ENCODE measurements around the gene DCLK3. TPM values are rescaled to one million over a fixed set of nuclear protein-coding genes. Genes with fewer than 3 reads are reported as not detected.

The DCLK3 gene
- total and polyA plus RNA-seq, 2 of the 4 experiments (the other 2 are of a cell fraction): not detected

GRCh38 chr3:36730966-36731365 is 33.4 kb downstream of the DCLK3 start:
- 71% methylated on average over 2 of the region's 3 CpGs; no CpG with 5 or more reads in 1 of the 2 experiments for WGBS, 2 experiments (ENCODE audit: extremely low coverage in 2 of 2, insufficient read length in 1 of 2)
- intact Hi-C loops (cut with micrococcal nuclease) (no loop called here), dilution Hi-C loops (cut with HindIII; ENCODE audit: low sequenced_read_pairs, unreplicated experiment) (no loop called here), in situ Hi-C loops (cut with MboI; ENCODE audit: low sequenced_read_pairs) (loop anchor here (25.0 kb wide), 1 partner anchor 481 kb away; no protein-coding TSS in a partner anchor)
- peak overlapping the region; percentile 2 for H2AFZ ChIP-seq (replicated peaks; ENCODE audit: low read length, poor library complexity)
- no peak overlapping the region for H3K4me2 ChIP-seq (ENCODE audit: low read depth, low read length)
- no peak overlapping the region for H2BK20ac ChIP-seq (ENCODE audit: low read depth, low read length)
- no peak overlapping the region for H3K56ac ChIP-seq (ENCODE audit: extremely low read depth, insufficient read depth, low read length)
- H3K9me3 ChIP-seq (ENCODE audit: control insufficient read depth, insufficient read depth, low read length): no peaks in the 10 kb centered on the region
- H3K23ac ChIP-seq (ENCODE audit: low read depth, low read length): no peak overlapping the region
- H4K5ac ChIP-seq (ENCODE audit: low read depth, low read length): no peak overlapping the region
- no peak overlapping the region for H2BK15ac ChIP-seq (ENCODE audit: low read depth, low read length)
- no peaks in the 10 kb centered on the region for H3K4me1 ChIP-seq (ENCODE audit: control insufficient read depth, insufficient read depth, low read length)
- no peak overlapping the region for H2BK5ac ChIP-seq (ENCODE audit: low read depth, low read length, poor library complexity, severe bottlenecking)
- BruUV-seq (replicated peaks): no TSS peak
- no peak overlapping the region for H3K4ac ChIP-seq (ENCODE audit: low read depth, low read length)
- no peak overlapping the region for H3K27ac ChIP-seq (ENCODE audit: insufficient read depth, low read length)
- no peak overlapping the region for H2AK5ac ChIP-seq (ENCODE audit: low read depth, low read length)
- ATAC-seq (ENCODE audit: low read depth) (no peak), DNase-seq (no peak)
- no peak overlapping the region for H3K14ac ChIP-seq (replicated peaks; ENCODE audit: low read depth, low read length)
- H3K36me3 ChIP-seq (ENCODE audit: control insufficient read depth, insufficient read depth, low read length): no peaks in the 10 kb centered on the region
- no peak overlapping the region for H3K4me3 ChIP-seq (ENCODE audit: insufficient read depth, low read depth, low read length)
- POLR2A ChIA-PET (ENCODE audit: unreplicated experiment): no interaction called here
- H4K20me1 ChIP-seq (ENCODE audit: insufficient read depth, low read length): no peaks in the 10 kb centered on the region
- H3K27me3 ChIP-seq (ENCODE audit: control insufficient read depth, insufficient read depth, low read length): peaks cover 16% of the 10 kb centered on the region
- no peak overlapping the region for H3K18ac ChIP-seq (ENCODE audit: low read depth, low read length)
- no peak for TF ChIP-seq MAZ (IDR thresholded peaks at IDR 0.05; ENCODE audit: borderline replicate concordance, low read depth, low read length)
- TF ChIP-seq FOS (IDR thresholded peaks at IDR 0.05; ENCODE audit: low read depth, low read length): no peak
- no peak for TF ChIP-seq CTCF (conservative IDR thresholded peaks at IDR 0.05; ENCODE audit: low read depth, low read length)
- no peak for TF ChIP-seq RCOR1 (IDR thresholded peaks at IDR 0.05; ENCODE audit: insufficient replicate concordance, low read length)
- TF ChIP-seq, protein P1, sequence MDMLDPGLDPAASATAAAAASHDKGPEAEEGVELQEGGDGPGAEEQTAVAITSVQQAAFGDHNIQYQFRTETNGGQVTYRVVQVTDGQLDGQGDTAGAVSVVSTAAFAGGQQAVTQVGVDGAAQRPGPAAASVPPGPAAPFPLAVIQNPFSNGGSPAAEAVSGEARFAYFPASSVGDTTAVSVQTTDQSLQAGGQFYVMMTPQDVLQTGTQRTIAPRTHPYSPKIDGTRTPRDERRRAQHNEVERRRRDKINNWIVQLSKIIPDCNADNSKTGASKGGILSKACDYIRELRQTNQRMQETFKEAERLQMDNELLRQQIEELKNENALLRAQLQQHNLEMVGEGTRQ (IDR thresholded peaks at IDR 0.05; ENCODE audit: low read depth, low read length): no peak
- TF ChIP-seq POLR2A (IDR thresholded peaks at IDR 0.05; ENCODE audit: low read depth, low read length): no peak
- no peak for TF ChIP-seq MXI1 (IDR thresholded peaks at IDR 0.05; ENCODE audit: borderline replicate concordance, low read depth, low read length)
- no peak for TF ChIP-seq RAD21 (IDR thresholded peaks at IDR 0.05; ENCODE audit: low read length)
- TF ChIP-seq CEBPB (IDR thresholded peaks at IDR 0.05; ENCODE audit: low read depth, low read length): no peak
- no peak for TF ChIP-seq BHLHE40 (IDR thresholded peaks at IDR 0.05; ENCODE audit: low read depth, low read length)
- no peak for TF ChIP-seq MAFK (IDR thresholded peaks at IDR 0.05; ENCODE audit: low read depth, low read length)
- no peak for TF ChIP-seq SMC3 (IDR thresholded peaks at IDR 0.05; ENCODE audit: low read depth, low read length)
- no peak for TF ChIP-seq CHD1 (IDR thresholded peaks at IDR 0.05; ENCODE audit: low read depth, low read length)
- no peak for TF ChIP-seq RFX5 (IDR thresholded peaks at IDR 0.05; ENCODE audit: low read depth, low read length)
- no peak overlapping the region for H3K9ac ChIP-seq (ENCODE audit: low read depth, low read length)
- H3K9me1 ChIP-seq (ENCODE audit: insufficient read depth, low read length): no peaks in the 10 kb centered on the region; the same call in 1 of the 2 replicates
- H4K91ac ChIP-seq (ENCODE audit: insufficient read depth, low read depth, low read length): no peak overlapping the region
- CTCF ChIA-PET: interaction anchor here (1.0 kb wide), 1 partner anchor 10 kb away, joined by 5 read pairs; no protein-coding TSS in a partner anchor
- H2AK9ac ChIP-seq (replicated peaks; ENCODE audit: low read depth, low read length, poor library complexity): no peak overlapping the region
- H2BK120ac ChIP-seq (ENCODE audit: low read depth, low read length): no peak overlapping the region
- H4K8ac ChIP-seq (ENCODE audit: low read depth in 2 of 2, low read length in 2 of 2): no peak overlapping the region
- H3K79me1 ChIP-seq (ENCODE audit: low read depth in 1 of 2, low read length in 2 of 2): no peaks in the 10 kb centered on the region
